Measurements from ENCODE around the gene MYRF.

Gene MYRF

GRCh38 chr11:61828629-61829407 is 76.4 kb downstream of the MYRF start:
- peak; percentile 59 for DNase-seq

- no peak for DNase-seq
Measured at GRCh38 chr11:61829806-61830205, 77.4 kb downstream of the MYRF start.

- DNase-seq: no peak
Measured at GRCh38 chr11:61830237-61831105, 78.0 kb downstream of the MYRF start.

GRCh38 chr11:61832207-61832606 is 79.8 kb downstream of the MYRF start:
- no peak for DNase-seq

- DNase-seq: no peak
Measured at GRCh38 chr11:61832754-61833153, 80.3 kb downstream of the MYRF start.

GRCh38 chr11:61833471-61833870 is 81.0 kb downstream of the MYRF start:
- DNase-seq: no peak

GRCh38 chr11:61833926-61834277 is 81.5 kb downstream of the MYRF start:
- no peak for DNase-seq

GRCh38 chr11:61834278-61835048 is 82.0 kb downstream of the MYRF start:
- DNase-seq: no peak

- no peak for DNase-seq
Measured at GRCh38 chr11:61836193-61836592, 83.8 kb downstream of the MYRF start.

- DNase-seq: no peak
Measured at GRCh38 chr11:61837411-61838005, 85.1 kb downstream of the MYRF start.
